ENCODE measurements around the gene SNX8.

GRCh38 chr7:2245883-2246675 is 68.2 kb downstream of the SNX8 start:
- no peak for TF ChIP-seq GATA2 (IDR thresholded peaks at IDR 0.05; ENCODE audit: low read depth, low read length)
- TF ChIP-seq GATA3 (IDR thresholded peaks at IDR 0.05; ENCODE audit: low read depth, low read length) = no peak

All from SH-SY5Y (cell line).